ENCODE measurements around the gene DCX.

DNA sequence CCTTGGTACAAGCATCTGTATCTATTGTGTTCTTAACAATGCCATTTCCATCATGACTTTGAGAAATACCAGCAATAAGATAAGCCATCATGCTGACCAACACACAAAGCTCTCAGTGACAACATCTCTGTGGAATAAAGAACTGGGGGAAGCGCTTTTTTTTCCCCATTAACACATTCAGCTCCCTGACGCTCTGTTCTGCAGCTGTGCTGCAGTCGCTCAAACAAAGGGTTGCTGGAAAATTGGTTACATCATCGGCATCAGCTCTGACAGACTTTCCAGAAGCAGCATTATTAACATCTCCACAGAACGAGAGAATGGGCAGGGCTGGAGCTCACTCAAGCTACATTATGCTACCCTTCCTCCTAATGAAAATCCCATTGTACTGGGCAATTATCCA, 39.9 kb downstream of the DCX start:
- no peak for TF ChIP-seq SPI1 (IDR thresholded peaks at IDR 0.05; ENCODE audit: low read depth, low read length)
- no peak for TF ChIP-seq POLR2A (IDR thresholded peaks at IDR 0.05; ENCODE audit: low read depth, low read length)
- no peak for TF ChIP-seq PAX5 (IDR thresholded peaks at IDR 0.05; ENCODE audit: insufficient read depth, low read length, severe bottlenecking)
- TF ChIP-seq POLR2AphosphoS5 (IDR thresholded peaks at IDR 0.05; ENCODE audit: low read depth, low read length): no peak
